HL-60 (cell line): ENCODE data around the gene REXO1.
A peak's percentile ranks its signal among the peaks of the same experiment; 100 is the strongest.

Source experiments
- GABPA ChIP-seq: IDR thresholded peaks from 2 replicates; pipeline ENCODE4 v1.6.1; 2012; ENCODE audit warnings: low read depth
- POLR2AphosphoS5 ChIP-seq: IDR thresholded peaks from 2 replicates; pipeline ENCODE4 v1.6.1; 2012; ENCODE audit warnings: low read depth
- REST ChIP-seq: IDR thresholded peaks from 2 replicates; pipeline ENCODE4 v1.6.1; 2012; ENCODE audit warnings: low read depth; ENCODE audit not compliant: insufficient replicate concordance
- SPI1 ChIP-seq: IDR thresholded peaks from 2 replicates; pipeline ENCODE4 v1.6.1; 2012; ENCODE audit warnings: low read depth, mild to moderate bottlenecking, borderline replicate concordance
- TF ChIP-seq, protein P1 (sequence below): IDR thresholded peaks from one replicate; pipeline ENCODE4 v1.5.1; 2011; ENCODE audit warnings: low read length, control low read depth, inconsistent platforms; ENCODE audit not compliant: insufficient read depth

GRCh38 chr19:1862424-1863327, 14.4 kb upstream of the REXO1 start:
- TF ChIP-seq, protein P1, sequence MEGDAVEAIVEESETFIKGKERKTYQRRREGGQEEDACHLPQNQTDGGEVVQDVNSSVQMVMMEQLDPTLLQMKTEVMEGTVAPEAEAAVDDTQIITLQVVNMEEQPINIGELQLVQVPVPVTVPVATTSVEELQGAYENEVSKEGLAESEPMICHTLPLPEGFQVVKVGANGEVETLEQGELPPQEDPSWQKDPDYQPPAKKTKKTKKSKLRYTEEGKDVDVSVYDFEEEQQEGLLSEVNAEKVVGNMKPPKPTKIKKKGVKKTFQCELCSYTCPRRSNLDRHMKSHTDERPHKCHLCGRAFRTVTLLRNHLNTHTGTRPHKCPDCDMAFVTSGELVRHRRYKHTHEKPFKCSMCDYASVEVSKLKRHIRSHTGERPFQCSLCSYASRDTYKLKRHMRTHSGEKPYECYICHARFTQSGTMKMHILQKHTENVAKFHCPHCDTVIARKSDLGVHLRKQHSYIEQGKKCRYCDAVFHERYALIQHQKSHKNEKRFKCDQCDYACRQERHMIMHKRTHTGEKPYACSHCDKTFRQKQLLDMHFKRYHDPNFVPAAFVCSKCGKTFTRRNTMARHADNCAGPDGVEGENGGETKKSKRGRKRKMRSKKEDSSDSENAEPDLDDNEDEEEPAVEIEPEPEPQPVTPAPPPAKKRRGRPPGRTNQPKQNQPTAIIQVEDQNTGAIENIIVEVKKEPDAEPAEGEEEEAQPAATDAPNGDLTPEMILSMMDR = no peak
- TF ChIP-seq POLR2AphosphoS5 = peak; percentile 40; the same call in 1 of the 2 replicates
- no peak for TF ChIP-seq SPI1
- TF ChIP-seq REST = no peak
- TF ChIP-seq GABPA = no peak
